Measurements from ENCODE around the gene RUVBL2.
"Not testable (repeated sequence)": the region's sequence is repeated elsewhere in the genome, so short reads cannot be mapped to it uniquely, and the experiment has no call there.

Gene RUVBL2

DNA sequence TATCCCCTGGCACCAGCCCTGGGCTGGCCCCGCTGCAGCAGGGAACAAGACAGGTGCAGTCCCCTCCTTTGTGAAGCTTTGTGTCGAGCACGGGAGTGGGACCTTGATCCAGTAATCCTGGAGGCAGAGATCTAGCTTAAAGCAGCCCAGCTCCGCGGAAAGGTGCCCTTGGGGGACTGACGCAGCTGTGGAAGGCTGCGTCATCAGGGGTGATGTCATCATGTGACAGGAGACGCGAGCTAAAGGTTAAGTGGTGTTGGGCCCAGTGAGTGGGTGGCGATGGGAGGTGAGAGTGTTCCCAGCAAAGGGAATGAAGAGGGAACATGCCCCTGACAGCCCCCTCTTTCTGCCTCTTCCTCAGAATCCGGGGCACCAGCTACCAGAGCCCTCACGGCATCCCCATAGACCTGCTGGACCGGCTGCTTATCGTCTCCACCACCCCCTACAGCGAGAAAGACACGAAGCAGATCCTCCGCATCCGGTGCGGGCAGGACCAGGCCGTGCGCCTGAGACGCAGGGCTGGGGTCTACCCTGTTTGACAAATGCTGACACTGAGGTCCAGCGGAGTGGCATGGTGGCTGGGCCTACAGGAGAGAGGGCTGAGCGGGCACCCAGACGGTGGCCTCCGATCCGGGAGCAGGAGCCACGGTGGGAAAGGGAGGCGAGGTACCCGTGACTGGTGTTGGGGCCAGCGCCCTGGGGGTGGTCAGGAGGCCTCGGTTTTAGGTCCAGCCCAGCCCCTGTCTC, 20.6 kb downstream of the RUVBL2 start:
- Mint-ChIP-seq H3K4me1 (ENCODE audit: low read depth) (peaks cover 7% of the 10 kb centered on the region), H3K9me3 (no peaks in the 10 kb centered on the region), H3K4me3 (no peak overlapping the region), H3K27me3 (ENCODE audit: low read depth) (peaks cover 10% of the 10 kb centered on the region), H3K27ac (no peak overlapping the region), H3K36me3 (ENCODE audit: low read depth) (peaks cover 20% of the 10 kb centered on the region)

DNA sequence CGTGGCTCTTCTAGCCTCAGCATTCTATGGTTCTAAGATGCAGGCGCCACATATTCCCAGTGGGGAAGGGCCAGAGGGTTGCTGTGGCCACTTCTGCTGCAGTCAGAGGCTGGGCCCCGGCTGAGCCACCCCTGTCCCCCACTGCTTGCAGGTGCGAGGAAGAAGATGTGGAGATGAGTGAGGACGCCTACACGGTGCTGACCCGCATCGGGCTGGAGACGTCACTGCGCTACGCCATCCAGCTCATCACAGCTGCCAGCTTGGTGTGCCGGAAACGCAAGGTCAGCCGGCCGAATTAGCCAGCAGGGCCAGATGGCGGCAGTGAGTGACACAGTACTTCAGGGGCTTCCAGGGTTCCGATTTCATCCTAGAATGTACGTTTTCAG, 21.2 kb downstream of the RUVBL2 start:
- peaks cover 8% of the 10 kb centered on the region for H3K4me1 Mint-ChIP-seq (ENCODE audit: low read depth)
- no peaks in the 10 kb centered on the region for H3K9me3 Mint-ChIP-seq
- H3K36me3 Mint-ChIP-seq (ENCODE audit: low read depth): peaks cover 20% of the 10 kb centered on the region
- no peak overlapping the region for H3K4me3 Mint-ChIP-seq
- H3K27me3 Mint-ChIP-seq (ENCODE audit: low read depth): peaks cover 14% of the 10 kb centered on the region
- no peak overlapping the region for H3K27ac Mint-ChIP-seq

DNA sequence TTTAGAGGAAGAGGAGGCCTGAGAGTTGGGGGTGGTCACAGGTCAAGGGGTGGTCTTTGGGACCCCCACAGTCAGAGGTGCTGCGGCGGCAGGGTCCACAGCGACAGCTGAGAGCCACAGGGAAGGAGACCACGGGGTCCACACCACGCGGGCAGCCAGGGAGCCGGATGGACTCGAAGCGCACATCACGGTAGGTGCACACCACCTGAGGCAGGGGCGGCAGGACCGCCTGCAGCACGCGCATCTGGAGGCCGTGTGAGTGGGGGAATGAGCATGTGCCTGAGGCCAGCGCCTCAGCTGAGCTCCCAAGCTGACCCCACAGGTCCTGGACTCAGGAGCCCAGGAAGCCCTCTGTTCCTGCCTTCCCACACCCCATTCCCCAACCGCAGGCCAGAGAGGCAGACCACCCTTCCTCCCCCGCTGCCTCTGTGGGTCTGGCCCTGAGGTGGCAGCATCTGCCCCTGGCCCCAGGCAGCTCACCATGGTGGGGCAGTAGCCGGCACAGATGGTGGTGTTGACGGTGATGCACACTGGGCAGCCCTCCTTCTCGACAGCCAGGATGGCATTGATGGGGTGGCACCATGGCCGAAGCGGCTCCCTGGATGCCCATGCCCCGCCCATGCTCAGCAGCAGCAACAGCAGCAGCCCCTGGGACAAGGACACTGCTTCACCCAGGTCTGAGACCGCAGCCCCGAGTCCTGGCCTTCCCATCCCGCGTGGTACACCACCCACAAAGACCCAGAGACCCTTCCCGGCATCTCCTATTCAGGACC, 22.6 kb downstream of the RUVBL2 start:
- H3K4me1 Mint-ChIP-seq (ENCODE audit: low read depth): peaks cover 12% of the 10 kb centered on the region
- H3K9me3 Mint-ChIP-seq: no peaks in the 10 kb centered on the region
- peaks cover 18% of the 10 kb centered on the region for H3K36me3 Mint-ChIP-seq (ENCODE audit: low read depth)
- peaks cover 27% of the 10 kb centered on the region for H3K27me3 Mint-ChIP-seq (ENCODE audit: low read depth)
- no peak overlapping the region for H3K27ac Mint-ChIP-seq
- H3K4me3 Mint-ChIP-seq: no peak overlapping the region

DNA sequence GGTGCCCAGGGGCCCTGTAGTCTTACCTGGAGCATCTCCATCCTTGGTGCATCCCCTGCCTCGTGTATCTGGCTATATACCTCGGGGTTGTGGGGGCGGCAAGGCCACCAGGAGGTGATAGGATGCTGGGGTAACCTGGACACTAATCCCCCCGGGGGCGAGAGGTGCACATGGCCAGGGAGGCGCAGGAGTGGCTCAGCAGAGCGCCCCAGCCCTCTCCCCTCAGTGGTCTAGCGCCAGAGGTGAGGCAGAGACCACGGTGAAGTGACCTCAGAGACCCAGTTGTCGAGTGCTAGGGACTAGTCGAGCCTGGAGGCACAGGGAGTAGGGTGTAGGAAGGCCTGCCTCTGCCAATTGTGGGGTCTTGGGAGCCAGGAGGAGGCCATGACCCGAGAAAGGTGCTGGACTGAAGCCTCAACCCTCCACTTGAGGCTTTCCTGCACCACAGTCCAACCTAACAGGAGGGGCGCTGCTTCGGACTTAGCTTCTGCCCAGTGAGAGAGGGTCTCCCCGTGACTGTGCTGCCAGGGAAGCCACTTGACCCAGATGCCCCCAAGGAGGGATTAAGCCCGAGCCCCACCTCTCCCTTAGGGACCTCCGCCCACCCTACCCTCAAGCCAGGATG, 23.5 kb downstream of the RUVBL2 start, which contains the start of gene LHB:
TSS of gene LHB (minus strand) at position 51 of the 625 bp plus-strand sequence. CDS start at position 41, 10 bp downstream.
- no peak within 1 kb of the TSS for H3K27ac Mint-ChIP-seq
- H3K27me3 Mint-ChIP-seq (ENCODE audit: low read depth): peaks cover 30% of the 10 kb centered on the region
- no peaks in the 10 kb centered on the region for H3K9me3 Mint-ChIP-seq
- H3K4me3 Mint-ChIP-seq: peak within 1 kb of the TSS; percentile 85
- H3K4me1 Mint-ChIP-seq (ENCODE audit: low read depth): peaks cover 14% of the 10 kb centered on the region
- H3K36me3 Mint-ChIP-seq (ENCODE audit: low read depth): peaks cover 18% of the 10 kb centered on the region

DNA sequence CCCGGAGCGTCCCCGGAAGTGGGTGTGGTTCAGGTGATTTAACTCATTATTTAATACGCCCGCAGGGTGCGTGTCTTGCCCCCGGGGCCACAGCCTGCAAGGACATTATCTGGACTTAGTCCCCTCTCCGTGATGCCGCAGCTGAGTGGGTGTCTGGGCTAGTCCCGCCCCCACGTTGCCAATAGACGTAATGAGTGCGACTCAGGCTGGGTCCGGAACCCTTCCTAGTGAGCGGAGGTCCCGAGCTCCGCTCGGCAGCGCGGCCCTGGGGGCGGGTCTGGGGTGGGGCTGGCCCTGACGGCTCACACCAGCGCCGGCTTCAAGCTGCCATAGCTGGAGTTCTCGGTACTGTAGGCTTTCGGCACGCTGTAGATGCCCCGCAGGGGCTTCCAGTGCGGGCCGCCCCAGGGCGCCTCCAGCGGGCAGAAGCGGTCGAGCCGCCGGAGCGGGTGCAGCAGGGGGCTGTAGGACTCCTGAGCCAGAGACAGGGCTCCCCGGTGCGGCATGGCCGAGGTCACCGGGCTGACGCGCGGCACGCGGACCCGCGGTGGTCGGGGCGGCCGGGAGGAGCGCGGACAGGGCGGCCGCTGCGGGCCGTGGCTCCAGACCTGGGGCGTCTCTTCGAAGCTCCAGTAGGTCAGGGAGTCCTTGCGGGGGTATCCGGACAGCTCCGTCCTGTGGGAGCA, 24.1 kb downstream of the RUVBL2 start:
- Mint-ChIP-seq H3K4me3 (peak overlapping the region; percentile 85), H3K4me1 (ENCODE audit: low read depth) (peaks cover 14% of the 10 kb centered on the region), H3K36me3 (ENCODE audit: low read depth) (peaks cover 18% of the 10 kb centered on the region), H3K9me3 (no peaks in the 10 kb centered on the region), H3K27me3 (ENCODE audit: low read depth) (peaks cover 30% of the 10 kb centered on the region), H3K27ac (no peak overlapping the region)

DNA sequence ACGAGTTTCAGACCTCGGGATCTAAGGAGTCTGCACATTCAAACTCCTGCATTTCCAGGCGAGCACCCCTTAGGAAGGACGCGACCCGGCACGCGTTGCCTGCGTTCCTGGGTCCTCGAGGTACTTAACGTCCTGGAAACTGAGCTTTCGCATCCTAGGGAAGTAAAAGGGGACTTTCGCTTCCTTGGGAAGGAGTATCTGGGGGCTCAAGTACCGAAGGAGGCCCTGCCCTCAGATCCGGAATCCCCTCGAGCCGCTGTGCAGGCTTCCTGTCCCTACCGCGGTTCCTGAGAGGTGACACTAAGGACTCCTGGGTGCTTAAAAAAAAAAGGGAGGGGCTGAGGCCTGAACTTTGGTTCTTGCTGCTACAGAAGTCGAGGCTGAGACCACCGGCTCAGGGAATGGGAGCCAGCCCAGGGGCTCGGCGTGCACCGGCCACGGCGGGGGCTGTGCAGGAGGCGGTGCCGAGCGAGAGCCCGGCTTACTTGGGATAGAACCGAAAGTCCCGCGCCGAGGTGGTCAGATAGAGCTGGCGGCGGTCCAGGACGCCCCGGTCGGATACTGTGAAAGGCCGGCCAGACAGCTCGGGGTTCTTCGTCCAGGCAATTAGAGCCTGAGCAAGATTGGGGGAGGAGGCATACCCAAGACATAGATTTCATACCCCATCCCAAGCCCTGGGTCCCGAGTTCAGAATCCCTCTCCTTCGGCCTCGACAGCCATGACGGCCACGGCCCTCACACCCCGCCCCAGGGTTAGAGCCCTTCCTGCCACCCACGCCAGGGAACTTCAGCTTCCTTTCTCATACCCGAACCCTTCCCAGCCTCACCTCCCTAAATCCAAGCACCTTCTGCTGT, 24.9 kb downstream of the RUVBL2 start:
- peaks cover 30% of the 10 kb centered on the region for H3K27me3 Mint-ChIP-seq (ENCODE audit: low read depth)
- H3K9me3 Mint-ChIP-seq: not testable (repeated sequence)
- H3K4me3 Mint-ChIP-seq: peak overlapping the region; percentile 85
- H3K36me3 Mint-ChIP-seq (ENCODE audit: low read depth): peaks cover 18% of the 10 kb centered on the region
- peaks cover 14% of the 10 kb centered on the region for H3K4me1 Mint-ChIP-seq (ENCODE audit: low read depth)
- H3K27ac Mint-ChIP-seq: peak overlapping the region; percentile 15

DNA sequence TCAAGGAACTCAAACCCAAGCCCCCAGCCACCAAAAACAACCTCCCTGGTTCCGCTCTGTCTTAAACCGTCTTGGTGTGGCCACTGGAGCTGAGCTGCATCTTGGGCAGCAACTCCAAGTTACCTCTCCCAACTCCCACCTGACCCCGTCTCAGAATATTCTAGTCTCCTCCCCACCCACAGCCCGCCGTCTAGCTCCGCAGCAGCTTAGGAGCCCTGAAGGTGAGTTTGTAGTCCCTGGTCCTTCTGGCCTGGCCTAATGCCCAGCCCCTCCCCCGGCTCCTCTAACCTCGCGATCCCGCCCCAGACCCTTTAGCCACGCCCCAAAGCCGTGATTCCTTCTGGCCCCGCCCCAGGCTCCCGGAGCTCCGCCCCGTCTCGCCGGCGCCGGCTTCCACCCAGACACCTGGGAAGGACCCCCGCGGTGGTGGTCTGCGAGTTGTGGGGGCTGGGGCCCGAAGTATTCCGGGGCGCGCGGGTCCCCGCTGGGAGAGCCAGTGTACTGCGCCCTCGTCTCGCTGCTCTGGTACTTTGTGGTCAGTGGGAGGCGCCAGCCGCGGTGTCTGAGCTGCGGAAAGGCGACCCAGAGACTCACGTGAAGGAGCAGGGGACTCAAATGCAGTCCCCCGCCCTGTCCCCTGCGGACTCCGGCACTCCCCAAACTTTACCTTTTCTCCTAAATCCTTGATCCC, 25.7 kb downstream of the RUVBL2 start:
- Mint-ChIP-seq H3K36me3 (ENCODE audit: low read depth) (peaks cover 13% of the 10 kb centered on the region), H3K4me1 (ENCODE audit: low read depth) (peaks cover 14% of the 10 kb centered on the region), H3K27me3 (ENCODE audit: low read depth) (peaks cover 30% of the 10 kb centered on the region), H3K4me3 (peak overlapping the region; percentile 85), H3K27ac (peak overlapping the region; percentile 71), H3K9me3 (no peaks in the 10 kb centered on the region)

DNA sequence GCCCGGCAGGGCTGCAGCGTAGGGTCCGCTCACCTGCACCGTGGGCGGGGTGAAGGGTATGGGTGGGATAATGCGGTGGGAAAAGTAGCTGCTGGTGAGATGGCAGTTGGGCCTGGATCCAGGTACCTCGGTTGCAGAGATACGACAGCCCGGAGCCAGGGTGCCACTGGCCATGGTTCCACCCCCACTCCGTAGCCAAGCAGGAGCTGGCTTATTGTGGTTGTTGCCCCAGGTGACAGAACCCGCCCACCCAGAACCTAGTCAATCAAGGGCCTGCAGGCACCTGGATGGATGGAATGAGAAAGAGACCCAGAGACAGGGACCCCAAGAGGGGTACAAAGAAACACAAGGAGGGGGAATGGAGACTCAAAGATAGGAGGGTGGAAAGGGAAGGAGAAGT, 26.7 kb downstream of the RUVBL2 start:
- Mint-ChIP-seq H3K4me3 (no peak overlapping the region), H3K9me3 (no peaks in the 10 kb centered on the region), H3K27me3 (ENCODE audit: low read depth) (peaks cover 30% of the 10 kb centered on the region), H3K4me1 (ENCODE audit: low read depth) (peaks cover 14% of the 10 kb centered on the region), H3K36me3 (ENCODE audit: low read depth) (peaks cover 13% of the 10 kb centered on the region), H3K27ac (no peak overlapping the region)

DNA sequence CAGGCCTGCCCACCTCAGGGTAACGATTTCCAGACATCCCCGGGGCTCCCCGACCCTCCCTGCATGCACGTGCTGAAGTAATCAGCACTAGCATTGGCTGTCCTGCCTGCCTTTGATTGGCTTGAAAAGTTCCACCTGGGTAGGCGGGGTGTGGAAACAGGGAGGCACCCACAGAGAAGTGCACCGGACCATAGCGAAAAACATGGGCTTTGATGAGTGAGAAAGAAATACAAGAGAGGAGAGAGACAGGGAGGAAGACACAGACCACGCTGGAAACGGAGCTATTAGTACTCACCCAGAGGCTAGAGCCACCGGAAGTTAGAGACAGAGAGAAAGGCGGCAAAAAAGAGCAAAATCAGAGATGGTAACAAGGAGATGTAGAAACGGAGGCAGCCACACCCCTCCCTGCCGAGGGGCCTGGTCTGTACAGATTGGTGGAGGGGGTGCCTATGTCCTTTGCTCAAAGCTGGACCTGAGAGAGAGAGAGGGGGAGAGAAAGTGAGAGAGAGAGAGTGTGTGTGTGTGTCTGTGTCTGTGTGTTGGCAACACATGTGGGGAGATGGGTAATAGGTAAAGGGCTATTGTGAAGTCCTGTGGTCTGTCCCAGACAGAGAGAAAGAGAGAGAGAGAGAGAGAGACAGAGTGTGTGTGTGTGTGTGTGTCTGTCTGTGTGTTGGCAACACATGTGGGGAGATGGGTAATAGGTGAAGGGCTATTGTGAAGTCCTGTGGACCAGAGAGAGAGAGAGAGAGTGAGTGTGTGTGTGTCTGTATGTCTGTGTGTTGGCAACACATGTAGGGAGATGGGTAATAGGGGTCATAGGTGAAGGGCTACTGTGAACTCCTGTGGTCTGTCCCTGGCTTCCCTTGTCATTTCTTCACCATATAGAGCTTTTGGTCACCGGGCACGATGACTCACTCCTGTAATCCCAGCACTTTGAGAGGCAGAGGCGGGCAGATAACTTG, 27.5 kb downstream of the RUVBL2 start:
- no peak overlapping the region for H3K4me3 Mint-ChIP-seq
- no peak overlapping the region for H3K27ac Mint-ChIP-seq
- H3K9me3 Mint-ChIP-seq: no peaks in the 10 kb centered on the region
- peaks cover 8% of the 10 kb centered on the region for H3K36me3 Mint-ChIP-seq (ENCODE audit: low read depth)
- H3K27me3 Mint-ChIP-seq (ENCODE audit: low read depth): peaks cover 30% of the 10 kb centered on the region
- H3K4me1 Mint-ChIP-seq (ENCODE audit: low read depth): peaks cover 14% of the 10 kb centered on the region

DNA sequence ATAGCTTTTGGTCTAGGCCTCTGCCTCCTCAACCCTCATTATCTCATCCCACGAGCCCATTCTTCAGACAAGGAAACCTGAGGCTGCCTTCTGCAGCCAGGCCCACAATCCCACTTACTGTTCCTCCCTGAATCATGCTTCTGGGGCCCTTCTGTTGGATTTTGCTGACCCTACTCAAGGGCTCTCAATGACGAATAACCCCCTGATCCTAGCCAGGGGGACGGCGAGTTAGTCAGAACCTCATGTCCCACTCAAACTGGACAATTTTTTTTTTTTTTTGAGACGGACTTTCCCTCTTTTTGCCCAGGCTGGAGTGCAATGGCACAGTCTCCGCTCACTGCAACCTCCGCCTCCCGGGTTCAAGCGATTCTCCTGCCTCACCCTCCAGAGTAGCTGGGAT, 28.4 kb downstream of the RUVBL2 start:
- Mint-ChIP-seq H3K4me1 (ENCODE audit: low read depth) (peaks cover 14% of the 10 kb centered on the region), H3K4me3 (no peak overlapping the region), H3K27me3 (ENCODE audit: low read depth) (peaks cover 30% of the 10 kb centered on the region), H3K9me3 (no peaks in the 10 kb centered on the region), H3K27ac (no peak overlapping the region), H3K36me3 (ENCODE audit: low read depth) (peaks cover 4% of the 10 kb centered on the region)

DNA sequence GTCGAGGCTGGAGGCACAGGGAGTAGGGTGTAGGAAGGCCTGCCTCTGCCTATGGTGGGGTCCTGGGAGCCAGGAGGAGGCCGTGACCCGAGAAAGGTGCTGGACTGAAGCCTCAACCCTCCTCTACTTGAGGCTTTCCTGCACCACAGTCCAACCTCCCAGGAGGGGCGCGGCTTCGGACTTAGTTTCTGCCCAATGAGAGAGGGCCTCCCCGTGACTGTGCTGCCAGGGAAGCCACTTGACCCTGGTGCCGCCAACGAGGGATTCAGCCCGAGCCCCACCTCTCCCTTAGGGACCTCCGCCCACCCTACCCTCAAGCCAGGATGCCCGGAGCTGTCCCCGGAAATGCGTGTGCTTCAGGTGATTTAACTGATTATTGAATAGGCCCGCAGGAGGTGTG, 30.5 kb downstream of the RUVBL2 start, which contains the start of gene CGB3:
TSS of gene CGB3 (minus strand) at position 101 of the 400 bp plus-strand sequence. CDS start 362 bp downstream, outside the sequence.
- not testable (repeated sequence) for H3K4me1 Mint-ChIP-seq (ENCODE audit: low read depth); H3K9me3 Mint-ChIP-seq; H3K4me3 Mint-ChIP-seq; H3K27ac Mint-ChIP-seq; H3K36me3 Mint-ChIP-seq (ENCODE audit: low read depth)
- peaks cover 20% of the 10 kb centered on the region for H3K27me3 Mint-ChIP-seq (ENCODE audit: low read depth)

DNA sequence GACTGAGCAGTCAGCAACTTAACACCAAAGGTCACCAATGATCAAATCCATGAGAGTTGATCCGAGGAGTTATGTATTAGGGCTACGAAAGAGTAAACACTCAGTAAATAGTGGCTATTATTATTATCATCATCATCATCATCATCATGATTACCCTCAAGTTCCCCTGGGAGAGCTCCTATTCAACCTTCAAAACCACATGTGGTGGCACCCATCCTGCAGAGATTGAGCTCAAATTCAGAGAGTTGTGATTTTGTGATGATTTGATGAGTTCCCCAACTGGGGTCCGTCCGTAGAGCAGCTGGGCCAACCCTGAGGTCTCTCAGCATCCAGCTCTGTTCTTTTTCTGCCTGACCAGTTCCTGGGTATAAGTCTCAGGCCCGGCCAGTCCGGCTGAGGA, 31.4 kb downstream of the RUVBL2 start:
- not testable (repeated sequence) for H3K27ac Mint-ChIP-seq; H3K36me3 Mint-ChIP-seq (ENCODE audit: low read depth); H3K4me3 Mint-ChIP-seq; H3K4me1 Mint-ChIP-seq (ENCODE audit: low read depth); H3K9me3 Mint-ChIP-seq
- H3K27me3 Mint-ChIP-seq (ENCODE audit: low read depth): peaks cover 13% of the 10 kb centered on the region

All from T-helper 1 cell treated with Interleukin-12 subunit alpha and Interleukin-12 subunit beta and Interleukin-4 antibody, amounts not matched to agents 30 μg/mL and 1 μg/mL, for 36 hours (primary cell).